GM12892 (cell line): Measurements from ENCODE around the gene P2RX2.

Experiments used
- POLR2A ChIP-seq: IDR thresholded peaks from 2 replicates; pipeline ENCODE4 v1.6.1; 2011; ENCODE audit warnings: low read depth, low read length, control low read depth
- POLR2AphosphoS5 ChIP-seq: IDR thresholded peaks from 2 replicates; pipeline ENCODE4 v1.6.1; 2011; ENCODE audit warnings: low read depth, low read length, control low read depth
- TAF1 ChIP-seq: IDR thresholded peaks from 2 replicates; pipeline ENCODE4 v1.6.1; 2011; ENCODE audit warnings: low read depth, mild to moderate bottlenecking, control low read depth, low read length, borderline replicate concordance

- TF ChIP-seq POLR2A (no peak), POLR2AphosphoS5 (no peak), TAF1 (no peak)
Observed at GRCh38 chr12:132578118-132578517, 40.5 kb upstream of the P2RX2 start.
